IPS-20b (cell line): Measurements from ENCODE around the gene GGA1.
A peak's percentile ranks its signal among the peaks of the same experiment; 100 is the strongest.

Experiments used
- H3K27ac ChIP-seq: one replicate; pipeline ENCODE4 v1.5.1; 2013; ENCODE audit warnings: low read length
- H3K27me3 ChIP-seq: 2 replicates; pipeline ENCODE4 v1.6.1; 2013; ENCODE audit warnings: mild to moderate bottlenecking, low read length, inconsistent platforms; ENCODE audit not compliant: insufficient read depth
- H3K36me3 ChIP-seq: 2 replicates; pipeline ENCODE4 v1.6.1; 2013; ENCODE audit warnings: low read depth, mild to moderate bottlenecking, inconsistent platforms, low read length, moderate library complexity; ENCODE audit not compliant: insufficient read depth
- H3K4me1 ChIP-seq: 2 replicates; pipeline ENCODE4 v1.6.1; 2013; ENCODE audit warnings: mild to moderate bottlenecking, control low read depth, inconsistent platforms, low read length, moderate library complexity; ENCODE audit not compliant: insufficient read depth
- H3K4me3 ChIP-seq: 2 replicates; pipeline ENCODE4 v1.5.1; 2013; ENCODE audit warnings: mild to moderate bottlenecking, low read length, inconsistent platforms
- H3K9ac ChIP-seq: 2 replicates; pipeline ENCODE4 v1.6.1; 2013; ENCODE audit warnings: low read depth, mild to moderate bottlenecking, inconsistent platforms, low read length, moderate library complexity
- H3K9me3 ChIP-seq: 2 replicates; pipeline ENCODE4 v1.6.1; 2013; ENCODE audit warnings: mild to moderate bottlenecking, low read depth, low read length, inconsistent platforms; ENCODE audit not compliant: insufficient read depth

The GGA1 gene

GRCh38 chr22:37635157-37635556, 26.5 kb downstream of the GGA1 start:
- H3K27ac ChIP-seq, result no peak overlapping the region

GRCh38 chr22:37636186-37636948, 27.7 kb downstream of the GGA1 start:
- no peak overlapping the region for H3K4me3 ChIP-seq
- H3K9me3 ChIP-seq, result no peaks in the 10 kb centered on the region
- no peak overlapping the region for H3K9ac ChIP-seq
- no peaks in the 10 kb centered on the region; the same call in 1 of the 2 replicates for H3K36me3 ChIP-seq
- H3K27ac ChIP-seq, result no peak overlapping the region
- no peaks in the 10 kb centered on the region for H3K27me3 ChIP-seq
- peaks cover 35% of the 10 kb centered on the region for H3K4me1 ChIP-seq

More at GRCh38 chr22:37635157-37635556, 26.5 kb downstream of the GGA1 start:
- Histone ChIP-seq H3K9me3 (no peaks in the 10 kb centered on the region), H3K27me3 (no peaks in the 10 kb centered on the region), H3K36me3 (peaks cover 4% of the 10 kb centered on the region), H3K9ac (no peak overlapping the region; the same call in 1 of the 2 replicates), H3K4me3 (no peak overlapping the region), H3K4me1 (peaks cover 28% of the 10 kb centered on the region)

- no peak overlapping the region for H3K27ac ChIP-seq
- peaks cover 35% of the 10 kb centered on the region for H3K4me1 ChIP-seq
- H3K4me3 ChIP-seq, result no peak overlapping the region
- H3K9me3 ChIP-seq, result no peaks in the 10 kb centered on the region
- no peak overlapping the region for H3K9ac ChIP-seq
- H3K36me3 ChIP-seq, result peaks cover 3% of the 10 kb centered on the region; the same call in 1 of the 2 replicates
- no peaks in the 10 kb centered on the region for H3K27me3 ChIP-seq
Measured at GRCh38 chr22:37636949-37637273, 28.3 kb downstream of the GGA1 start.

DNA sequence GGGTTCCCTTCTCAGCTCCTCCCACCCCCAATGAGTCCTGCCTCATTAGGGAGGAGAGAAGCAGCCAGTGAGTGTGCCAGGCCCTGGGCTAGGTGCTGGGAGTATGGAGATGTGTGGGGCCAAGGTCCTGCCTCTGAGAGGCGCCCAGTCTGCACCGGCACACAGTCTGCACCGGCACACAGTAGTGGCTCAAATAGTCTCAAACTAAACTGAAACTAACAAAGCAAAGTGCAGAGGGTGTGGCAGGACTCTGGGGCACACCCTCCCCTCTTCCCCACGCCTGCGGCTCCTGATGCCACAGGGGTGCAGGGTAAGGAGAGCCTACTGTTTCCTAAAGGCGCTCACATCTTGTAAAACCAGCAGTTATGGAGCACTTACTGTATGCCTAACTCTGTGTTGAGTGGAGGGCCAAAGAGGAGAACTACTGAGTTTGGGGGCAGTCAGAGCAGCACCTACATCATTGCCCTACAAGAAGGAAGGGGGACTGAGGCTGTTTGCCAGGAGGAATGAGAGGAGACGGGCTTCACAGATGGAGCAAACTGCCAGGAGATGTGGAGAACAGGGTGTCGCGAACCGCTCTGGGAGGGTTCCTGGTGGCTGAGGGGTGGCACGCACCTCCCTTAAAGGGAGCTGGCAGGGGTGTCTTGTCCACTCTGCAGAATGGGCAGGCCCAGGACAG, 29.9 kb downstream of the GGA1 start:
- Histone ChIP-seq H3K9ac (peak overlapping the region; percentile 81), H3K4me3 (peak overlapping the region; percentile 91), H3K27ac (no peak overlapping the region)

GRCh38 chr22:37639070-37639760, 30.6 kb downstream of the GGA1 start, which contains the start of gene SH3BP1:
SH3BP1 (plus strand) TSS chr22:37639669; CDS start chr22:37639788, 119 bp downstream.
- Histone ChIP-seq H3K4me3 (peak within 1 kb of the TSS; percentile 91), H3K27ac (no peak within 1 kb of the TSS), H3K9me3 (no peaks in the 10 kb centered on the region), H3K9ac (peak within 1 kb of the TSS; percentile 81), H3K27me3 (no peaks in the 10 kb centered on the region), H3K36me3 (peaks cover 17% of the 10 kb centered on the region), H3K4me1 (peaks cover 26% of the 10 kb centered on the region)

More for the DNA sequence above, 29.9 kb downstream of the GGA1 start:
- H3K36me3 ChIP-seq, result peaks cover 13% of the 10 kb centered on the region
- H3K4me1 ChIP-seq, result peaks cover 29% of the 10 kb centered on the region
- H3K27me3 ChIP-seq, result no peaks in the 10 kb centered on the region
- no peaks in the 10 kb centered on the region for H3K9me3 ChIP-seq

DNA sequence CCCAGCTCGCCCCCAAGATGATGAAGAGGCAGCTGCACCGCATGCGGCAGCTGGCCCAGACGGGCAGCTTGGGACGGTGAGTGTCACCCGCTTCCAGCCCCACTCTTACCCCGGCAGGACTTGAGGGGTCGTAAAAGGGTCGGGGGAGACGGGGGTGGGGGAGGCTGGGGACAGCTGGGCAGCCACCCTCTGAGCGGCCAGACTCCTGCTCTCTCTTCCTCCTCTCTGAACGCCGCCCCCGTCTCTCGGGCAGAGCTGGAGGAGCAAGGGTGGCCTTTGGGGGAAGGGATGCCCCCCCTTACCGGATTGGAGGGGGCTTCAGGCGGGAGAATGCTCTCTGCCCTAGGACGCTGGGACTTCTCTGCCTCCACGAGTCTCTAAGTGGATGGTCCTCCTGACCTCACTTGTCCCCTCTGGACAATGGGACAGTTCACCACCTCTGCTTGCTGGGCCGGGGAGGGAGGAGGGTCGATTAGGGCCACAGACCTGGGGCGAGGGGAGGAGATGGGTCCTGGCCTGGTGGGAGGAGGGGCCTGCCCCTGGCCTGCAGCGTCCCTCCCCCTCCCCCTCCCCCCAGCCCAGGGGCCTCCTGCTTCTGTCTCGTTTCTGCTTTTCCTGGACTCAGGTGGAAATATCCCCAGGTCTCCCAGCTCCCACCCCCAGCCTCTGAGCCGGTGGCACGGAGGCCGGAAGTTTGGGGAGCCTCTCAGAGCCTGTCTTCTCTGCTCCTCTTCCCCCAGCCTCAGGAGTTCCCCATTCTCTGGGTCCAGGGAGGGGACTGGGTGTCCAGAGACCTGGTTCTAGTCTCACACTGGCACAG, 31.3 kb downstream of the GGA1 start:
- H3K36me3 ChIP-seq, result peaks cover 25% of the 10 kb centered on the region
- H3K9ac ChIP-seq, result peak overlapping the region; percentile 81; the same call in 1 of the 2 replicates
- no peak overlapping the region for H3K27ac ChIP-seq
- no peaks in the 10 kb centered on the region for H3K27me3 ChIP-seq
- no peaks in the 10 kb centered on the region for H3K9me3 ChIP-seq
- H3K4me1 ChIP-seq, result peaks cover 19% of the 10 kb centered on the region
- peak overlapping the region; percentile 91 for H3K4me3 ChIP-seq

DNA sequence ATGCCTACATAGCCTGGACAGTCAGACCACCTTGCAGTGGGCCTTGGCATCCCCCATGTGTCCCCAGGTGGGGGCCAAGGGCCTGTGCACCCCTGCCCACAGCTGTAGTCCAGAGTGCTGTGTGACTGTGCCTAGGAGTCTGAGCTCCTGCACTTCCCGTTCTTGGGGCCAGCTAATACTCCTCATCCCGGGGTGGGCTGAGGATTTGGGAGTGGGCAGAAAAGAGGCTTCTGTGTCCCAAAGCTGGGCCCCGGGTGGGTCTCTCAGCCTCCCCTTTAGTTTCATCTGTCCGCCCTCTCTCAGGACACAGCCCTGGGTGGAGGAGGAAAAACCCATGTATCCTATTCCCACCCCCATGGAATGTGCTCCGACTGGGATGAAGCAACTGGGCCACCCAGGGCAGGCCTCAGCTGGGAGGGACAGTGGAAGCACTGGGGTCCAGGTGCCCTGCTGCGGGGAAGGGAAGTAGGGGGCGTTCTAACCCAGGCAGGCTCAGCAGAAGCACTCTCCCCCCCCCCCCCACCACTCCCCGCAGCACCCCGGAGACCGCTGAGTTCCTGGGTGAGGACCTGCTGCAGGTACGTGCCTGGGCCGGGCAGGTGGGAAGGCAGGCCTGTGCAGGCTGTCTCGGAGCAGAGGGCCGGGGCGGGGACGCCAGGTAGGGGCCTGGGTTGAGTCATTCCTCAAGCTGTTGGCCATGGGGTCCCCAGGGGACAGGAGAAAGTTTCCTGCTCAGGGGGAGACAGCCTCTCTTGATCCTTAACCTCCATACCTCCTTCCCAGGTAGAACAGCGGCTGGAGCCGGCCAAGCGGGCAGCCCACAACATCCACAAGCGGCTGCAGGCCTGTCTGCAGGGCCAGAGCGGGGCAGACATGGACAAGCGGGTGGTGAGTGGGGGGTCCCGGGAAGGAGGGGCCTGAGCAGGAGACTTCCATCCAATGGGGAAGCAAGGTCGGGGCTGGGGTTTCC, 32.2 kb downstream of the GGA1 start:
- Histone ChIP-seq H3K9me3 (no peaks in the 10 kb centered on the region), H3K4me1 (peaks cover 19% of the 10 kb centered on the region), H3K9ac (peak overlapping the region; percentile 81; the same call in 1 of the 2 replicates), H3K27ac (no peak overlapping the region), H3K4me3 (peak overlapping the region; percentile 91), H3K27me3 (no peaks in the 10 kb centered on the region), H3K36me3 (peaks cover 33% of the 10 kb centered on the region)

GRCh38 chr22:37641561-37641949, 32.9 kb downstream of the GGA1 start:
- H3K9me3 ChIP-seq, result no peaks in the 10 kb centered on the region
- H3K27ac ChIP-seq, result no peak overlapping the region
- peaks cover 19% of the 10 kb centered on the region for H3K4me1 ChIP-seq
- H3K4me3 ChIP-seq, result no peak overlapping the region
- H3K9ac ChIP-seq, result no peak overlapping the region
- H3K36me3 ChIP-seq, result peaks cover 33% of the 10 kb centered on the region
- H3K27me3 ChIP-seq, result no peaks in the 10 kb centered on the region

DNA sequence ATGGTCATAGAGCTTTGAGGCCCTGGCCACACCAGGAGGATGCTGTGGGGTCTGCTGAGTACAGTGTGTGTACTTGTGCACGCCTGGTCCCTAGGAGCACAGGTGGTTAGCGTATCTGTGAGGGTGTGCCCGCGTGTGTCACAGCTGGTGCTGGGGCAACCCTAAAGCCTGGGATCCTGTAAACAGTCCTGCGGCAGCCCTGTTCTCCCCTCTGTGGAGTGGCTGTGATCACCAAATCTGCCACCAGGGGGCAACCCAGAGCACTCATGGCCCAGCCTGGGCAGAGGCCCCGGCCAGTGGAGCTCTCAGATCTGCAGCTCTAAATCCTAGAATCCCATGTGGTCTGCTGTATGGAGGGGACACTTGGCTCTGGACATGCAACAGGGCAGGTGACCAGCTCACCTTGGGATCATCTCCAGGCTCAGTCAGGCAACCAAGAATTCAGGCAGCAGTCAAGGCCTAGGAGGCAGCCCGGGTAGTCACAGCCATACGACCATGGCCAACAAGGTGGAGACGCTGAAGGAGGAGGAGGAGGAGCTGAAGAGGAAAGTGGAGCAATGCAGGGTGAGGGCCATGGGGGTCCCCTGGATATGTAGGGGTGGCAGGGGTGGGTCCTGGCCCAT, 34.7 kb downstream of the GGA1 start:
- peaks cover 15% of the 10 kb centered on the region for H3K4me1 ChIP-seq
- no peak overlapping the region for H3K27ac ChIP-seq
- H3K27me3 ChIP-seq, result no peaks in the 10 kb centered on the region
- H3K36me3 ChIP-seq, result peaks cover 42% of the 10 kb centered on the region
- no peaks in the 10 kb centered on the region for H3K9me3 ChIP-seq
- H3K9ac ChIP-seq, result no peak overlapping the region
- H3K4me3 ChIP-seq, result no peak overlapping the region

GRCh38 chr22:37647317-37647716, 38.7 kb downstream of the GGA1 start:
- Histone ChIP-seq H3K27ac (no peak overlapping the region), H3K27me3 (no peaks in the 10 kb centered on the region), H3K4me3 (no peak overlapping the region), H3K9ac (no peak overlapping the region), H3K4me1 (no peaks in the 10 kb centered on the region), H3K36me3 (peaks cover 62% of the 10 kb centered on the region), H3K9me3 (no peaks in the 10 kb centered on the region)
